H9 (cell line): ENCODE data around the gene ATP1A3. TPM values are rescaled to one million over a fixed set of nuclear protein-coding genes. Genes with fewer than 3 reads are reported as not detected.

Source experiments
- DNase-seq: peaks from one replicate; pipeline ENCODE4 v3.0.0-alpha.2; 2017
- H2AFZ ChIP-seq: one replicate; pipeline ENCODE4 v1.6.1; 2013; ENCODE audit warnings: mild to moderate bottlenecking, low read length, control low read depth, moderate library complexity
- H2AK5ac ChIP-seq: 2 replicates; pipeline ENCODE4 v1.6.1; 2013; ENCODE audit warnings: low read length, control low read depth, mixed read lengths; ENCODE audit not compliant: insufficient read length
- H2BK120ac ChIP-seq: one replicate; pipeline ENCODE4 v1.6.1; 2013; ENCODE audit warnings: low read depth, mild to moderate bottlenecking, low read length, control low read depth, inconsistent platforms; ENCODE audit not compliant: poor library complexity, severe bottlenecking
- H2BK12ac ChIP-seq: 2 replicates; pipeline ENCODE4 v1.6.1; 2013; ENCODE audit warnings: low read length, control low read depth, mixed read lengths, low read depth; ENCODE audit not compliant: insufficient read length
- H2BK15ac ChIP-seq: 2 replicates; pipeline ENCODE4 v1.6.1; 2013; ENCODE audit warnings: low read depth, low read length, control low read depth
- H2BK20ac ChIP-seq: one replicate; pipeline ENCODE4 v1.6.1; 2013; ENCODE audit warnings: low read depth, mild to moderate bottlenecking, low read length, control low read depth, inconsistent platforms; ENCODE audit not compliant: poor library complexity, severe bottlenecking
- H2BK5ac ChIP-seq: 2 replicates; pipeline ENCODE4 v1.6.1; 2013; ENCODE audit warnings: low read length, control low read depth, mixed read lengths; ENCODE audit not compliant: insufficient read length
- H3K14ac ChIP-seq: 2 replicates; pipeline ENCODE4 v1.6.1; 2013; ENCODE audit warnings: low read length, control low read depth; ENCODE audit not compliant: insufficient read depth
- H3K18ac ChIP-seq: 2 replicates; pipeline ENCODE4 v1.6.1; 2013; ENCODE audit warnings: low read depth, mild to moderate bottlenecking, mixed read lengths, low read length, control low read depth; ENCODE audit not compliant: insufficient read length
- H3K23ac ChIP-seq: 2 replicates; pipeline ENCODE4 v1.6.1; 2013; ENCODE audit warnings: low read length, control low read depth, mixed read lengths, low read depth; ENCODE audit not compliant: insufficient read length
- H3K23me2 ChIP-seq: 2 replicates; pipeline ENCODE4 v1.6.1; 2013; ENCODE audit warnings: low read depth, mild to moderate bottlenecking, mixed read lengths, low read length, control low read depth; ENCODE audit not compliant: insufficient read length, poor library complexity, severe bottlenecking
- H3K27ac ChIP-seq: 2 replicates; pipeline ENCODE4 v1.5.1; 2013; ENCODE audit warnings: low read length, control low read depth, mixed read lengths, low read depth; ENCODE audit not compliant: insufficient read length
- H3K27me3 ChIP-seq: 2 replicates; pipeline ENCODE4 v1.6.1; 2013; ENCODE audit warnings: low read length, control low read depth, inconsistent platforms; ENCODE audit not compliant: insufficient read depth
- H3K4ac ChIP-seq: 2 replicates; pipeline ENCODE4 v1.6.1; 2013; ENCODE audit warnings: low read depth, mild to moderate bottlenecking, control low read depth, inconsistent platforms, low read length, moderate library complexity
- H3K4me1 ChIP-seq: 2 replicates; pipeline ENCODE4 v1.6.1; 2013; ENCODE audit warnings: low read length, control low read depth, inconsistent platforms; ENCODE audit not compliant: insufficient read depth
- H3K4me2 ChIP-seq: 2 replicates; pipeline ENCODE4 v1.6.1; 2013; ENCODE audit warnings: low read length, control low read depth, mixed read lengths; ENCODE audit not compliant: insufficient read length, insufficient read depth
- H3K56ac ChIP-seq: 2 replicates; pipeline ENCODE4 v1.6.1; 2013; ENCODE audit warnings: low read depth, mild to moderate bottlenecking, mixed read lengths, low read length, control low read depth; ENCODE audit not compliant: insufficient read length
- H3K79me1 ChIP-seq: 2 replicates; pipeline ENCODE4 v1.6.1; 2013; ENCODE audit warnings: low read depth, mild to moderate bottlenecking, moderate library complexity, low read length, control low read depth, inconsistent platforms; ENCODE audit not compliant: insufficient read depth, poor library complexity, severe bottlenecking
- H3K79me2 ChIP-seq: 2 replicates; pipeline ENCODE4 v1.6.1; 2013; ENCODE audit warnings: low read length, control low read depth, inconsistent platforms; ENCODE audit not compliant: insufficient read depth
- H3K9ac ChIP-seq: 2 replicates; pipeline ENCODE4 v1.6.1; 2013; ENCODE audit warnings: low read length, control low read depth, mixed read lengths; ENCODE audit not compliant: insufficient read length; ENCODE audit errors: extremely low read depth
- H3K9me3 ChIP-seq: one replicate; pipeline ENCODE4 v1.6.1; 2013; ENCODE audit warnings: low read depth, low read length, inconsistent platforms; ENCODE audit not compliant: control insufficient read depth
- H3T11ph ChIP-seq: one replicate; pipeline ENCODE4 v1.6.1; 2013; ENCODE audit warnings: mild to moderate bottlenecking, low read length, control low read depth, inconsistent platforms
- H4K20me1 ChIP-seq: one replicate; pipeline ENCODE4 v1.6.1; 2013; ENCODE audit not compliant: control insufficient read depth, insufficient read length, insufficient read depth
- H4K5ac ChIP-seq: 2 replicates; pipeline ENCODE4 v1.6.1; 2013; ENCODE audit warnings: low read depth, mild to moderate bottlenecking, mixed read lengths, low read length, control low read depth; ENCODE audit not compliant: insufficient read length
- H4K8ac ChIP-seq: replicated peaks from 2 replicates; pipeline ENCODE4 v1.6.1; 2013; ENCODE audit warnings: low read length, control low read depth, mixed read lengths, low read depth; ENCODE audit not compliant: insufficient read length
- H4K91ac ChIP-seq: 2 replicates; pipeline ENCODE4 v1.6.1; 2013; ENCODE audit warnings: low read depth, mild to moderate bottlenecking, moderate library complexity, mixed read lengths, low read length, control low read depth; ENCODE audit not compliant: insufficient read length
- H3K27ac Mint-ChIP-seq, 3 experiments: 2 replicates in 2 of 3; 3 replicates in 1 of 3; pipeline ENCODE4 v1.8.0; 2020 to 2021; ENCODE audit warnings: mixed read lengths in 3 of 3, mild to moderate bottlenecking in 1 of 3, moderate library complexity in 1 of 3
- H3K27me3 Mint-ChIP-seq: 2 replicates; pipeline ENCODE4 v1.8.0; 2021; ENCODE audit warnings: low read depth, mild to moderate bottlenecking, moderate library complexity, mixed read lengths
- H3K36me3 Mint-ChIP-seq, 3 experiments: 2 replicates in 2 of 3; 3 replicates in 1 of 3; pipeline ENCODE4 v1.8.0; 2020 to 2021; ENCODE audit warnings: low read depth in 3 of 3, mixed read lengths in 3 of 3; ENCODE audit not compliant: insufficient read depth in 1 of 3
- H3K4me1 Mint-ChIP-seq, 2 experiments: 2 replicates each; pipeline ENCODE4 v1.8.0; 2020; ENCODE audit warnings: mixed read lengths in 2 of 2
- H3K4me3 Mint-ChIP-seq, 2 experiments: 2 replicates in 1 of 2; 3 replicates in 1 of 2; pipeline ENCODE4 v1.8.0; 2020 to 2021; ENCODE audit warnings: mild to moderate bottlenecking in 2 of 2, mixed read lengths in 2 of 2, moderate library complexity in 1 of 2
- H3K9me3 Mint-ChIP-seq, 2 experiments: 2 replicates in 1 of 2; 3 replicates in 1 of 2; pipeline ENCODE4 v1.8.0; 2020; ENCODE audit warnings: mild to moderate bottlenecking in 2 of 2, mixed read lengths in 2 of 2, moderate library complexity in 1 of 2
- WGBS: extraction: QIAGEN DNeasy Blood & Tissue Kit; methylation state at CpG from one replicate; pipeline ENCODE4 v1.1.7; 2013; ENCODE audit warnings: missing lambda C conversion rate, low lambda C conversion rate, mixed read lengths; ENCODE audit not compliant: insufficient read length; ENCODE audit errors: extremely low coverage; 5-methylcytosine and 5-hydroxymethylcytosine counted together
- total RNA-seq: library from RNA; stranded (reverse); gene quantifications from 2 replicates; pipeline ENCODE4 v1.2.1, GENCODE V29; 2021
- TF ChIP-seq, protein P1 (sequence below): fragments of 200-600 bp; sonication (generic); conservative IDR thresholded peaks from 3 replicates; pipeline ENCODE4 v1.8.0; 2021; ENCODE audit warnings: antibody characterized with exemption, mild to moderate bottlenecking

ATP1A3 gene
- total RNA-seq, 1 experiment from 2014 or later = 11.6 TPM

DNA sequence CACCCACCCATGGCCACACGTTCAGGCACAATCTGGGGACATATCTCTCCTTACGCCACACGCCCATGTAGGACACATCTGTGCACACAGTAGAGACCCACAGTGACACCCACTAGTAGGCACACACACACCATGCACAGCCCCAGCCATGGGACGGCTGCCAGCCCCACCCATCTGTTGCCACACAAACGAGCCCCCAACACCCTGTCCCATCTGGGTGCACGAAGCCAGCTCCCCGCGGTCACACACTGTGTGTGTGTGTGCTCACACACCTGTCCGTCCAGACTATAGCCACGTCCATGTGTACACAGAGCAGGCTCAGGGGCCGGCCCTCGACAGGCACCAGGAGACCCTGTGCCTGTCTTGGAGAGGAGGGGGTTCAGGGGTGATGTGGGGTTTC lies 76.4 kb downstream of the ATP1A3 start:
- Histone ChIP-seq H2BK120ac (no peak overlapping the region), H3K79me1 (no peaks in the 10 kb centered on the region), H3K14ac (no peak overlapping the region), H3K4me2 (no peak overlapping the region), H4K8ac (no peak overlapping the region), H3T11ph (no peak overlapping the region), H4K20me1 (peaks cover 5% of the 10 kb centered on the region), H3K9ac (no peak overlapping the region), H3K27ac (no peak overlapping the region), H3K23ac (no peak overlapping the region), H2BK5ac (no peak overlapping the region), H3K79me2 (no peaks in the 10 kb centered on the region), H3K9me3 (no peaks in the 10 kb centered on the region), H4K5ac (no peak overlapping the region), H2BK12ac (no peak overlapping the region), H3K23me2 (peaks cover 5% of the 10 kb centered on the region), H3K18ac (no peak overlapping the region), H3K56ac (no peak overlapping the region), H2AFZ (no peak overlapping the region), H2BK15ac (no peak overlapping the region), H3K27me3 (peaks cover 92% of the 10 kb centered on the region), H4K91ac (no peak overlapping the region), H2BK20ac (no peak overlapping the region), H3K4ac (no peak overlapping the region), H3K4me1 (no peaks in the 10 kb centered on the region; the same call in 1 of the 2 replicates), H2AK5ac (no peak overlapping the region)
- H3K4me3 Mint-ChIP-seq = no peak overlapping the region
- peaks cover 8% of the 10 kb centered on the region for H3K27me3 Mint-ChIP-seq
- no peak overlapping the region for H3K27ac Mint-ChIP-seq
- no peak for DNase-seq
- no peaks in the 10 kb centered on the region for H3K36me3 Mint-ChIP-seq
- WGBS = no CpG with 5 or more reads among the region's 12 CpGs
- TF ChIP-seq, protein P1, sequence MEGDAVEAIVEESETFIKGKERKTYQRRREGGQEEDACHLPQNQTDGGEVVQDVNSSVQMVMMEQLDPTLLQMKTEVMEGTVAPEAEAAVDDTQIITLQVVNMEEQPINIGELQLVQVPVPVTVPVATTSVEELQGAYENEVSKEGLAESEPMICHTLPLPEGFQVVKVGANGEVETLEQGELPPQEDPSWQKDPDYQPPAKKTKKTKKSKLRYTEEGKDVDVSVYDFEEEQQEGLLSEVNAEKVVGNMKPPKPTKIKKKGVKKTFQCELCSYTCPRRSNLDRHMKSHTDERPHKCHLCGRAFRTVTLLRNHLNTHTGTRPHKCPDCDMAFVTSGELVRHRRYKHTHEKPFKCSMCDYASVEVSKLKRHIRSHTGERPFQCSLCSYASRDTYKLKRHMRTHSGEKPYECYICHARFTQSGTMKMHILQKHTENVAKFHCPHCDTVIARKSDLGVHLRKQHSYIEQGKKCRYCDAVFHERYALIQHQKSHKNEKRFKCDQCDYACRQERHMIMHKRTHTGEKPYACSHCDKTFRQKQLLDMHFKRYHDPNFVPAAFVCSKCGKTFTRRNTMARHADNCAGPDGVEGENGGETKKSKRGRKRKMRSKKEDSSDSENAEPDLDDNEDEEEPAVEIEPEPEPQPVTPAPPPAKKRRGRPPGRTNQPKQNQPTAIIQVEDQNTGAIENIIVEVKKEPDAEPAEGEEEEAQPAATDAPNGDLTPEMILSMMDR = no peak
- H3K9me3 Mint-ChIP-seq = no peaks in the 10 kb centered on the region
- H3K4me1 Mint-ChIP-seq = peaks cover 0 to 14% of the 10 kb centered on the region in 2 experiments; a peak in 2 of 4 replicates

Other genes starting within 250 kb of the ATP1A3 start
- not detected in 2 replicates for gene CEACAM6, start 238.7 kb downstream of the ATP1A3 start, total RNA-seq
- not detected in 2 replicates for gene CEACAM3, start 197.6 kb downstream of the ATP1A3 start, total RNA-seq
- gene LYPD4, start 149.5 kb downstream of the ATP1A3 start, total RNA-seq = not detected in 2 replicates
- not detected in 2 replicates for gene DMRTC2, start 149.2 kb downstream of the ATP1A3 start, total RNA-seq
- 3,024 and 3,117 TPM in 2 replicates for gene RPS19, start 134.0 kb downstream of the ATP1A3 start, total RNA-seq
- gene CD79A, start 117.0 kb downstream of the ATP1A3 start, total RNA-seq = 0.22 and 0.39 TPM in 2 replicates
- 47.0 and 50.3 TPM in 2 replicates for gene ARHGEF1, start 111.0 kb downstream of the ATP1A3 start, total RNA-seq
- gene ERFL, start 65.8 kb downstream of the ATP1A3 start, total RNA-seq = 0.11 and 0.22 TPM in 2 replicates
- 94.0 and 105 TPM in 2 replicates for gene RABAC1, start 34.9 kb downstream of the ATP1A3 start, total RNA-seq
- gene GRIK5, start 76.0 kb upstream of the ATP1A3 start, total RNA-seq = 43.1 and 45.0 TPM in 2 replicates
- 35.6 and 36.3 TPM in 2 replicates for gene ZNF574, start 81.9 kb upstream of the ATP1A3 start, total RNA-seq
- gene POU2F2, start 138.2 kb upstream of the ATP1A3 start, total RNA-seq = 2.8 and 2.9 TPM in 2 replicates
- 32.3 and 33.2 TPM in 2 replicates for gene DEDD2, start 223.4 kb upstream of the ATP1A3 start, total RNA-seq
- gene ZNF526, start 226.1 kb upstream of the ATP1A3 start, total RNA-seq = 20.5 and 23.4 TPM in 2 replicates
- gene GSK3A, start 248.4 kb upstream of the ATP1A3 start, total RNA-seq = 52.4 and 53.7 TPM in 2 replicates